ENCODE measurements around the gene LGR6.

The LGR6 gene

DNA sequence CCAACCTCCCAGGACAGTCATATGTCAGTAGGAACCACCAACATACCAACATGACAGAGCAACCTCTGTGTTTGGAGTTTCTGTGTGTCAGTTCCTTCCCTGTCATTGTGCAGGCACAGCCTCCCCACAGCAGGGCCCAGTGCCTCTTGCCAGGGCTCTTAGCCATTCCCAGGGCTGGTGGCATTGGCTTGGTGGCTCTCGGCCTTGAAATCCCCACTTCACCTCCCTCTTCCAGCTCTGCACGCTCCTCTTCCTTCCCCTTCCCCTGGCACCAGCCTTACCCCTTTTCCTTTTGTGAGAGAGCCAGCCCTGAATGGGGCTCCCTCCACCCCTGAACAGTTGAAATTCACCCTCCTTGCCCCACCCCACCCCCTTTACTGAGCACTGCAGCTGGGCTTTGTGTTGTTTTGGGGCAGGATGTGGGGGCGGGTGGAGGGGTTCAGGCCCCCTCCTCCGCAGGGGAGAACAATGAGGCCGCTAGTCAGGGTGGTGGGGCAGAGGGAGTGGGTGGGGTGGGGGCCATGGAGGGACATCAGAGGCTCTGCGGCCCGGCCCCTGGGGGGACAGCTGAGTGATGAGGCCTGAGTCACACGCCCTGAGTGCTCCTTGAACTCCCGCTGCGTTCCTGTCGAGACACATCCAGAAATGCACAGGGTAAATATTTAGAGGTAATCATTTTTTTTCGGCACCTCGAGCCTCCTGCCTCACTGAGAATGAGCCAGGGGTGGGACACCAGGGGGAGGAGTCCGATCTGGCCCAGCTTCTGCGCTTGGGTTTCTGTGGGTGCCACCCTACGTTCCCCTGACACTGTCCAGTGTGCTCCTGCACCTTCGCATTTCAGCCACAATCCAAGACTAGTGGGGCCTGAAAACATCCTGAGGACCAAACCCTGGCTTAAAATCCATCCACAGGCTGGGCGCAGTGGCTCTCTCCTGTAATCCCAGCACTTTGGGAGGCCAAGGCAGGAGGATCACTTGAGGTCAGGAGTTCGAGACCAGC lies 28.6 kb downstream of the LGR6 start:
- no peak for DNase-seq (ENCODE audit: low read depth)
- TF ChIP-seq, protein P1, sequence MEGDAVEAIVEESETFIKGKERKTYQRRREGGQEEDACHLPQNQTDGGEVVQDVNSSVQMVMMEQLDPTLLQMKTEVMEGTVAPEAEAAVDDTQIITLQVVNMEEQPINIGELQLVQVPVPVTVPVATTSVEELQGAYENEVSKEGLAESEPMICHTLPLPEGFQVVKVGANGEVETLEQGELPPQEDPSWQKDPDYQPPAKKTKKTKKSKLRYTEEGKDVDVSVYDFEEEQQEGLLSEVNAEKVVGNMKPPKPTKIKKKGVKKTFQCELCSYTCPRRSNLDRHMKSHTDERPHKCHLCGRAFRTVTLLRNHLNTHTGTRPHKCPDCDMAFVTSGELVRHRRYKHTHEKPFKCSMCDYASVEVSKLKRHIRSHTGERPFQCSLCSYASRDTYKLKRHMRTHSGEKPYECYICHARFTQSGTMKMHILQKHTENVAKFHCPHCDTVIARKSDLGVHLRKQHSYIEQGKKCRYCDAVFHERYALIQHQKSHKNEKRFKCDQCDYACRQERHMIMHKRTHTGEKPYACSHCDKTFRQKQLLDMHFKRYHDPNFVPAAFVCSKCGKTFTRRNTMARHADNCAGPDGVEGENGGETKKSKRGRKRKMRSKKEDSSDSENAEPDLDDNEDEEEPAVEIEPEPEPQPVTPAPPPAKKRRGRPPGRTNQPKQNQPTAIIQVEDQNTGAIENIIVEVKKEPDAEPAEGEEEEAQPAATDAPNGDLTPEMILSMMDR (IDR thresholded peaks at IDR 0.05; ENCODE audit: low read length, missing control alignments), result no peak
- no peak overlapping the region for H3K4me3 ChIP-seq (replicated peaks; ENCODE audit: low read depth, low read length)

DNA sequence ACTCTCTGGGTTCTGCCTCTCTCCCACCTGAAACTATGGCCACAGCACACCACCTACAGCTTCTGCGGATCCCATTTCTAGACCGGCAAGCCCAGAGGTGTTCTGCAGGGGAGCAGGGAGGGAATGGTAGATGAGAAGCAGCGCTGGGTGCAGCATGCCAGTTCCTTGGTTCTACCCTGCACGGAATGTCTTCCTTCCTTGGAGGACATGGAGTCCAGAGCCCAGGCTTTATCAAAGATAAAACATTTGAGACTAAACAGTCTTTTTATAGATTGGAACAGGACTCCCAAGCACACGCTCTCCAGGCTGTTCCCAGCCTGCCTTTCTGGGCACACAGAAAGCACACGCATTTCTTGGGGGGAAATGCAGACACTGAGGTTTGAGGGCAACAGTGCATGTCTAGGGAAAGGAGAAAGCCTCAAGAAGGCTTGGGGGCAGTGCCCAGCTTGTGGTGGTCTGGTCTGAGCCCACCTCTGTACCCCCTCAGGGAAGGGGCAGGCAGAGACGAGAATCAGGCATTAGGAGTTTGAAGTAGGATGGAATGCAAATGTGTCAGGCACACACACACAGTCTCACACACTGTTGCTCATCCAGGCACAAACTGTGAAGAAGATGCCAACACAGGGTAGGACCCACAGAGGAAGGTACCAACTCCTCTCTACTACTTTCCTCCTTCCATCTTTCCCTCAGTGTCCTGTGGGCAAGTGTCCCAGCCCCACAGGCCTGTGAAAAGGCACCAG lies 29.7 kb downstream of the LGR6 start:
- no peak for DNase-seq (ENCODE audit: low read depth)
- no peak overlapping the region for H3K4me3 ChIP-seq (replicated peaks; ENCODE audit: low read depth, low read length)
- TF ChIP-seq, protein P1 (IDR thresholded peaks at IDR 0.05; ENCODE audit: low read length, missing control alignments), result no peak

DNA sequence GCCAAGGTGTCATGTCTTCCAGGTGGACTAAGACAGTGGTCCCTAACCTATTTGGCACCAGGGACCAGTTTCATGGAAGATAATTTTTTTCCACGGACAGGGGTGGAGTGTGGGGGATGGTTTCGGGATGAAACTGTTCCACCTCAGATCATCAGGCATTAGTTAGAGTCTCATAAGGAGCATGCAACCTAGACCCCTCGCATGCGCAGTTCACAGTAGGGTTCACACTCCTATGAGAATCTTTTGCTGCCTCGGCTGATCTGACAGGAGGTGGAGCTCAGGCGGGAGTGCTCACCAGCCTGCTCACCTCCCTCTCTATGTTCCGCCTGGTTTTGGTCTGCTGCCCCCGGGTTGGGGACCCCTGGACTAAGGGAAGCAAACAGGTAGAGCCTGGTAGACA lies 30.9 kb downstream of the LGR6 start:
- TF ChIP-seq, protein P1 (IDR thresholded peaks at IDR 0.05; ENCODE audit: low read length, missing control alignments), result no peak
- no peak for DNase-seq (ENCODE audit: low read depth)
- no peak overlapping the region for H3K4me3 ChIP-seq (replicated peaks; ENCODE audit: low read depth, low read length)

DNA sequence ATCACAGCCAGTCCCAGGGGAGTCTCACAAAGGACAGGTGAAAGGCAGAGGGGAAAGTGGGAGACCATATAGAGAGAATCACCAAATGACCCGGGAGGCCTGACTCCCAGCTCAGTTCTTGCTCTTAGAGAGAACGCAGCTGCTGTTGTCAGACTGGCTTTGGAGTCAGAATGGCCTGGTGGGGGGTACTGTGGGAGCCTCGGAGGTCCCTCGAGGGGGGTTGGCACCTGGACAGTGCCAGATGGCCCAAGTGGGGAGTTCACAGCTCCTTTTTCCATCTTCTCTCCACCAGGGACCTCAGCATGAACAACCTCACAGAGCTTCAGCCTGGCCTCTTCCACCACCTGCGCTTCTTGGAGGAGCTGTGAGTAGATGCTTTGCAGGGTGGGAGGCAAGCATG lies 31.5 kb downstream of the LGR6 start:
- TF ChIP-seq, protein P1 (IDR thresholded peaks at IDR 0.05; ENCODE audit: low read length, missing control alignments), result no peak
- no peak overlapping the region for H3K4me3 ChIP-seq (replicated peaks; ENCODE audit: low read depth, low read length)
- no peak for DNase-seq (ENCODE audit: low read depth)

DNA sequence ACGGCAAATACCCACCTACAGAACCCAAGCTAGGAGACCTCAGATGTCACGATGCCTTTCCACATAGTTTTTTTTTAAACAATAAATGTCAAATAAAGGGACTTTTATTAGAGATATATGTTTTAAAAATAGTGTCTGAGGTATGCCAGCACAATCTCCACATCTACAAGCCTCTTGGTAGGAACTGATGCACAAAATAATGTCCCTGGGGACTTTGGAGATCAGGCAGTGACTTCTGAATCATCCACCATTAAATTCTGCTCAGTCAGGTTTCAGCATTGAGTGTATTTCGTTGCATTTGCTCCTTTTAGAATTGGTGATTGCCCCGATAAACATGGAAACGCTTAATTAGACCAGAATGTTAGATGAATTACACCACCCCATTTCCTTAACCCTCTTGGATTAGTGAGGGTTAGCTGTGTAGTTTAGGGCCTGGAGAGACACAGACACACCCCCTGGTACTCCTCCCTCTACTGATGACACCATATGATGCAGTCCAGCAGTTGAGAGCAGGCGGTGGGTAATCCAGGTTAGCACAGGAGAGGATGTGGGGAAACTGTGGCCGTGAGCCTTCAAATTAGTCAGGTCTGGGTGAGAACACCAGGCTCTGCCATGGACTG lies 33.6 kb downstream of the LGR6 start:
- DNase-seq (ENCODE audit: low read depth), result no peak
- H3K4me3 ChIP-seq (replicated peaks; ENCODE audit: low read depth, low read length), result no peak overlapping the region
- TF ChIP-seq, protein P1 (IDR thresholded peaks at IDR 0.05; ENCODE audit: low read length, missing control alignments), result no peak

DNA sequence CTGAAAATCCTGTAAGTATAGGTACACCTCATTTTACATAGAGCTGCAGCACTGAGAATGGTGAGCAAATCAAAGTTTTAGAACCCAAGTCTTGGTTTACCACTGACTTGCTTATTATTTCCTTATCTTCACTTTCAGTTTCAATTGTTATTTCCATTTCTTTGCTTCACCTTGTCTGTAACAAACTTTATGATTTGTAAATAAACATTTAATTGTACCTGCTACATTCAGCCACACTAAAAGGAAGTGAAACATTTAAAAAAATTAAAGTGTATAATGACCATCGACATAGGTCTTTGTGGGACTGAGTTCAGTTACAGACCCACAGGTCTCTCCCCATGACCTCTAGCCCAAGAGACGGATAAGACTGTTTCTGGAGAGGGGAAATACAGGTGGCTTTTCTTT lies 34.4 kb downstream of the LGR6 start:
- no peak for DNase-seq (ENCODE audit: low read depth)
- no peak overlapping the region for H3K4me3 ChIP-seq (replicated peaks; ENCODE audit: low read depth, low read length)
- TF ChIP-seq, protein P1 (IDR thresholded peaks at IDR 0.05; ENCODE audit: low read length, missing control alignments), result no peak
